ENCODE data around the gene ATP6V1B1.

The ATP6V1B1 gene

DNA sequence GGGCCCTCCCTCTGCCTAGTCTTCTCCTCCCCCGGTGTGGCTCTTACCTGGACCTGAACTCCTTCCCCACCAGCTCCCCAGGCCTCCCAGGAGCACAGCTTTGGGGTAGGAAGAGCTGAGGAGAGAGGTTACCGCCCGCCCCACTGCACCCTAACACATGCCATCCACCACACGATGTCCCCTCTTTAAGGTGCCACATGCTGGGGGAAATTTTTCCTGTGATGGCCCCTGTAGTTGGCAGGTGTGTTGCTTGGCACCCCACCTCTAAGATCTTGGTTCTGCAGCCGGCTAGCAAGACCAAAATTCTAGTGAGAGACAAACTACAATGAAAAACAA lies 65.9 kb downstream of the ATP6V1B1 start:
- no peak overlapping the region for H3K4me3 ChIP-seq (ENCODE audit: low read depth, low read length)
- in situ Hi-C loops (cut with HindIII; ENCODE audit: low sequenced_read_pairs): no loop called here
- DNase-seq (ENCODE audit: low read depth): no peak
- TF ChIP-seq, protein P1, sequence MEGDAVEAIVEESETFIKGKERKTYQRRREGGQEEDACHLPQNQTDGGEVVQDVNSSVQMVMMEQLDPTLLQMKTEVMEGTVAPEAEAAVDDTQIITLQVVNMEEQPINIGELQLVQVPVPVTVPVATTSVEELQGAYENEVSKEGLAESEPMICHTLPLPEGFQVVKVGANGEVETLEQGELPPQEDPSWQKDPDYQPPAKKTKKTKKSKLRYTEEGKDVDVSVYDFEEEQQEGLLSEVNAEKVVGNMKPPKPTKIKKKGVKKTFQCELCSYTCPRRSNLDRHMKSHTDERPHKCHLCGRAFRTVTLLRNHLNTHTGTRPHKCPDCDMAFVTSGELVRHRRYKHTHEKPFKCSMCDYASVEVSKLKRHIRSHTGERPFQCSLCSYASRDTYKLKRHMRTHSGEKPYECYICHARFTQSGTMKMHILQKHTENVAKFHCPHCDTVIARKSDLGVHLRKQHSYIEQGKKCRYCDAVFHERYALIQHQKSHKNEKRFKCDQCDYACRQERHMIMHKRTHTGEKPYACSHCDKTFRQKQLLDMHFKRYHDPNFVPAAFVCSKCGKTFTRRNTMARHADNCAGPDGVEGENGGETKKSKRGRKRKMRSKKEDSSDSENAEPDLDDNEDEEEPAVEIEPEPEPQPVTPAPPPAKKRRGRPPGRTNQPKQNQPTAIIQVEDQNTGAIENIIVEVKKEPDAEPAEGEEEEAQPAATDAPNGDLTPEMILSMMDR (IDR thresholded peaks at IDR 0.05; ENCODE audit: low read depth, low read length, missing control alignments): no peak

DNA sequence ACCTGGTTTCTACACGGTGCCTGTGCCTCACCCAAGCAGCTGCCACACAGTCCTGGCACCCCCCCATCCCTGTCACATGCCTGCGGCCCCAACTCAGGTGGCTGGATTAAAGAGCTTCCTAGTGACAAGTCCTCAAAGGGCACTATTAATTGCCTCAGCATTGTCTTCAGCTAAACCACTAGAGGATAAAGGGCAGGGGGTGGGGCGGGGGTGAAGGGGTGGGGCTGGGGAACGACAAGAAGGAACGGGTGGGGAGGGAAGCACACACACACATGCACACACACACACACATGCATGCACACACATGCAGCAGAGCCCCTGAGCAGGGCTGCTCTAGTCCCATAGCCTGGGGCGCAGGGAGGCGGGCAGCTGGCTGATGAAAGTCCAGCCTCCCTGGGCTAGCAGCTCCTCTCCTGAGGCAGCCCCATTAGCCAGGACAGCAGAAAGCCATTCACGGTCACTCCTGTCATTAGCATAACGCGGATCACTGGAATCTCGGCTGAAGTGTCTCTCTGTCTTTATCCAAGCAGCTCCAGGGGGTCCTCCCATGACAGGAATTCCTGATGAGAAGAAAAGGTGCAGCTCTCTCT lies 66.4 kb downstream of the ATP6V1B1 start:
- in situ Hi-C loops (cut with HindIII; ENCODE audit: low sequenced_read_pairs): no loop called here
- TF ChIP-seq, protein P1 (IDR thresholded peaks at IDR 0.05; ENCODE audit: low read depth, low read length, missing control alignments): no peak
- H3K4me3 ChIP-seq (ENCODE audit: low read depth, low read length): no peak overlapping the region
- no peak for DNase-seq (ENCODE audit: low read depth)

DNA sequence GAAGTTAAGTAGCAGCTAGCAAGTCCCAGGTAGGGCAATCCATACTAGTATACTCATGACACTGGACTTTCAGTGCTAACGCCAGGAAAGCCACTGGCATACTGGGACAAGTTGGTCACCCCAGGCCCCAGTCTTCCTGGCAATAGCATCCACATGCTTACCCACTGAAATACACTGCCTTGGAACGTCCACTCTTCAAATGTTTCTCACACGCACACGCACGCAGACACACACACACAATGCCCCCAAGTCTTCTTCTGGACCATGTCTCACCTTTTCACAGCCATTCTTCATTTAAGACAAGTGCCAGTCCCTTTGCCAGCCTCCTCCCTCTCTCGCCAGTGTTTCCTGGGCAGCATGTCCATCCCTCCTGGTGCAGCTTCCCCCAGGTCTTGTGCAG lies 67.7 kb downstream of the ATP6V1B1 start:
- TF ChIP-seq, protein P1 (IDR thresholded peaks at IDR 0.05; ENCODE audit: low read depth, low read length, missing control alignments): no peak
- DNase-seq (ENCODE audit: low read depth): no peak
- in situ Hi-C loops (cut with HindIII; ENCODE audit: low sequenced_read_pairs): no loop called here
- H3K4me3 ChIP-seq (ENCODE audit: low read depth, low read length): no peak overlapping the region

DNA sequence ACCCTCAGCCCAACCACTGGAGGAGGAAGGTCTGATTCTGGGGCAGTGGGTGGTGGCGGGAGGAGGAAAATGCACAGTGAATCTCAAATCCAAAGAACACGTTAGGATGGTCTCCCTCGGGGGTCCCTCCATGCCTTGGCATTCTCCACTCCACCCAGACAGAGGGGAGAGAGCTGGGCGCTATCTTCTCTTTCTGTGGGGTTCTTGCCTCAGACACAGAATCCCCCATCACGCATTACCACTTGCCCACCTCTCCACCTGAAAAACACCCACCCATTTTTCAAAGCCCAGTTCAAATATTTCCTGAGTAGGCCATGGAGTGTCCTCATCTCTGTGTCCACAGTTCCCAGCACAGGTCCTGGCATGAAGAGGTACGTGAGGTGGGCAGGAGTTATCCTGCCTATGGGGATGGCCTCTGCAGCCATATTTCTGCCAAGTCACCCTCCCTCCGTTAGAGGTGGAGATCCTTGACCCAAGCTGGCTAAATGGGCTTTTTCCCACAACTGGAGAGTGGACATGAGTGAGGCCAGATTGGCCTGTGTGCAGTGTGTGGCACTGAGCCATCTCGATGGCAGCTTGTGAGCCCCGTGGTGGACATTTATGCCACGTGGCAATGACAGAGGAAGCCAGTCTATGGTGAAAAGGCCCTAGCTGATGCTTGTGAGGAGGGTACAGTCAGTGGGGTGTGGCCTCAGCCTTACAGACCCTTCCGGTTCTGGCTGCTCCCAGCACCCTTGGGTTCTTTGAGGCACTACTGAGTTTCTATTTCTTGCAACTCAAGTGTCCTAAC lies 68.5 kb downstream of the ATP6V1B1 start:
- DNase-seq (ENCODE audit: low read depth): no peak
- in situ Hi-C loops (cut with HindIII; ENCODE audit: low sequenced_read_pairs): no loop called here
- no peak overlapping the region for H3K4me3 ChIP-seq (ENCODE audit: low read depth, low read length)
- TF ChIP-seq, protein P1 (IDR thresholded peaks at IDR 0.05; ENCODE audit: low read depth, low read length, missing control alignments): no peak

DNA sequence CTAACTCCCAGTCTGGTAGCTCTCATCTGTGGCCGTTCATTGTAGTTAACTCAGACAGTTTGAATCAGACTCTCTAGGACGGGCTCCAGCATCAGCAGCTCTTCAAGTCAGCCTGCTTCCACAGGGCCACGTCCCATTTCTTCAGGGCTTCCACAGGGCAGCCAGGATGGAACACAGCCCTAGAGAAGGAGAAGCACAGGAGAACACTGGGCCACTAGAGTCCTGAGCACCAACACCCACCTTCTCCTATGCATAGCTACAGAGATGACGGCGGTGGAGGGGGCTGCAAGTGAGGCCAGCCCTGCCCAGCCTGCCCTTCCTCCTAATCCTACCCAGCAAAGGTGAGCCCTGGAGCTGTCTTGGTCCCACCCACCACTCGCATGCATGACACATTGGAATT lies 69.2 kb downstream of the ATP6V1B1 start:
- TF ChIP-seq, protein P1 (IDR thresholded peaks at IDR 0.05; ENCODE audit: low read depth, low read length, missing control alignments): no peak
- no peak for DNase-seq (ENCODE audit: low read depth)
- in situ Hi-C loops (cut with HindIII; ENCODE audit: low sequenced_read_pairs): no loop called here
- H3K4me3 ChIP-seq (ENCODE audit: low read depth, low read length): no peak overlapping the region

DNA sequence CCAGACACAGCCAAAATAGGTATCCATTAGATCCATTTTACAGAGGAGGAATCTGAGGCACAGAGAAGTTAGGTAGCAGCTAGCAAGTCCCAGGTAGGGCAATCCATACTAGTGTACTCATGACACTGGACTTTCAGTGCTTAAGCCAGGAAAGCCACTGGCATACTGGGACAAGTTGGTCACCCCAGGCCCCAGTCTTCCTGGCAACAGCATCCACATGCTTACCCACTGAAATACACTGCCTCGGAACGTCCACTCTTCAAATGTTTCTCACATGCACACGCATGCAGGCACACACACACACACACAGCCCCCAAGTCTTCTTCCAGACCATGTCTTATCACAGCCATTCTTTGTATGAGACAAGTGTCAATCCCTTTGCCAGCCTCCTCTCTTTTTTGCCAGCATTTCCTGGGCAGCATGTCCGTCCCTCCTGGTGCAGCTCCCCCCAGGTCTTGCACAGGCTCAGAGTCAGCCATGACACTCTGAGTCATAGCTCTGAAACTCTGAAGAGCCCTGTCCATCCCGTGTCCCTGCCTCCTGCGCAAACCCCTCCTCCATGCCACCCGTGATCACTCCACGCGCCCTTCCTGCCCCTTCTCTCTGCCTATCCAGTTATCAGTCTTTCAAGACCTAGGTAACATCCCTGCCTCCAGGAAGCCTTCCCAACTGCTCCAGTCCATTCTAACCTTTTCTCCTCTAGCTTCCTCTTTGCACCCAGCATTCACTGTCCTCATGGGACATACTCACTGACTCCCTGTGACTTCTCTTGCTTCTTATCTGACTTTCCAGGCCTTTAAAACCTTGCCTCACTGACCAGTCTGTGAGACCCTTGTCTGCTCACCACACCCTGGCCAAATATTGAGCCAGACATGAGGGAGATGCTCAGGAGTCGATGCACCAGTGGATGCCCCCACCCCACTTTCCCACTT lies 69.8 kb downstream of the ATP6V1B1 start:
- in situ Hi-C loops (cut with HindIII; ENCODE audit: low sequenced_read_pairs): no loop called here
- TF ChIP-seq, protein P1 (IDR thresholded peaks at IDR 0.05; ENCODE audit: low read depth, low read length, missing control alignments): no peak

More for the DNA sequence above, 69.8 kb downstream of the ATP6V1B1 start:
- H3K4me3 ChIP-seq (ENCODE audit: low read depth, low read length): no peak overlapping the region
- DNase-seq (ENCODE audit: low read depth): no peak
